HEK293T (cell line): Measurements from ENCODE around the gene DDN.

Source experiments
- ARNT ChIP-seq: fragments of 450-650 bp; IDR thresholded peaks from 2 replicates; pipeline ENCODE4 v1.6.1; 2017; ENCODE audit warnings: mild to moderate bottlenecking
- BHLHE40 ChIP-seq: fragments of 450-650 bp; IDR thresholded peaks from 2 replicates; pipeline ENCODE4 v1.6.1; 2016; ENCODE audit warnings: mild to moderate bottlenecking, moderate library complexity, borderline replicate concordance
- FOXA1 ChIP-seq: fragments of 450-650 bp; IDR thresholded peaks from 2 replicates; pipeline ENCODE4 v1.6.1; 2016; ENCODE audit warnings: mild to moderate bottlenecking
- FOXK2 ChIP-seq: fragments of 450-650 bp; IDR thresholded peaks from 2 replicates; pipeline ENCODE4 v1.6.1; 2016; ENCODE audit warnings: mild to moderate bottlenecking
- SP1 ChIP-seq: fragments of 450-650 bp; IDR thresholded peaks from 2 replicates; pipeline ENCODE4 v1.6.1; 2017
- SUZ12 ChIP-seq: fragments of 450-650 bp; IDR thresholded peaks from 2 replicates; pipeline ENCODE4 v1.6.1; 2016; ENCODE audit warnings: mild to moderate bottlenecking

DNA sequence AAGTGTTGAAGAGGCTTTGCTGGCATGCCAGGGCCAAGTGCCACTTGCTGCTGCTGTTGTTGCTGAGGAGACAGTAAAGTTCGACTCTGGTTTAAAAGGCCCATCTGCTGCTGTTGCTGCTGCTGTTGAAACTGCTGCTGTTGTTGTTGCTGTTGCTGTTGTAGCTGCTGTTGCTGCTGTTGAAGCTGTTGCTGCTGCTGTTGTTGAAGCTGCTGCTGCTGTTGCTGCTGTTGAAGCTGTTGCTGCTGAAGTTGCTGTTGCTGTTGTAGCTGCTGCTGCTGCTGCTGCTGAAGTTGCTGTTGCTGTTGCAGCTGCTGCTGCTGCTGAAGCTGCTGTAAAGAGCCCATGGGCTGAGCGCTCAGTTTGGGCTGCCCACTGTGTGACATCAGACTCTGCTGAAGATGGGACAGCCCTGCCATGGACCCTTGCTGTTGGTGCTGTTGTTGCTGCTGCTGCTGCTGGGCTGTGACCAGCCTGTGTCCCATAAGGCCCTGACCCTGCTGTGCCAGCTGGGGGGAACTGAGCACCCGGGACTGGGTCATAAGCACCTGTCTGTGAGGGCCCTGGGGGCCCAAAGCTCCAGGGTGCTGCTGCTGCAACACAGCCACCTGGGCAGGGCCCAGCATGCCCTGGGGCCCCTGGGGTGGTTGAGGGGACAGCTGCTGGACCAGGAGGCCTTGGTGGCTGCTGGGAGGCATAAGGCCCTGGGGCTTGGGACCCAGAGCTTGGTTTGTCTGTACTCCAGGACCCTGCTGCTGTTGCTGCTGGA is 33.7 kb upstream of the DDN start:
- no peak for TF ChIP-seq ARNT
- TF ChIP-seq SP1, result no peak
- TF ChIP-seq FOXA1, result no peak
- TF ChIP-seq SUZ12, result no peak
- TF ChIP-seq FOXK2, result no peak
- TF ChIP-seq BHLHE40, result no peak
